GM18909 (cell line): ENCODE results near the gene C2orf92.

Experiments used
- ATAC-seq: cut with Tn5 transposase; IDR thresholded peaks from one replicate; pipeline ENCODE4 v1.9.1; 2021; ENCODE audit warnings: mild to moderate bottlenecking; ENCODE audit not compliant: unreplicated experiment, poor library complexity

Gene C2orf92

DNA sequence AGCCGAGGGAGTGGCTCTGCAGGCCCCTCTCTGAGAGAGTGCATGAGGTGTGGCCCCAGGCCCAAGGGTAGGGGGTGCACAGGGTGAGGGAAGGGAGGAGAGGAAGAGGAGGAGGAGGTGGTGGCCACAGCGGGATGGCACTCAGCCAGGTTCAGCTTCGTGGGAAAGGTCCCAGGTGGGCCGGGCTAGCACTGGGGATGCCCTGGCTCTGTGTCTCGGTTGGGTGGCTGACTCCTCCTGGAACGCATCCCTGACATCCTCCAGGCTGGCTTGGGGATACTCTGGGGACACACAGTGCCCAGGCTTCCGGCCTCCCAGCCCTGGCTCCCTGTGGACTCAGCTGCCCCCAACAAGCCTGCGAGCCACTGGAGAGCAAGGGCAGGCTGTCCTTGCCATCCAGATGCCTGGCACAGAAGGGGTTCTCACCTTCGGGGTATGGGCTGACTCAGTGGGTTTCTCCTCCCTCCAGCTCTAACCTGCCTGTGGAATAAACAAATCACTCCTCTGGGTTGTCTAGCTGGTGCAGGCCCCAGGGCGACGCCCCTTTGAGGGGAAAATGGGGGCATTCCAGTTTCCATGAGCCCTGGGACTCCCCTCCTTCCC, 43.3 kb downstream of the C2orf92 start:
- no peak for ATAC-seq

DNA sequence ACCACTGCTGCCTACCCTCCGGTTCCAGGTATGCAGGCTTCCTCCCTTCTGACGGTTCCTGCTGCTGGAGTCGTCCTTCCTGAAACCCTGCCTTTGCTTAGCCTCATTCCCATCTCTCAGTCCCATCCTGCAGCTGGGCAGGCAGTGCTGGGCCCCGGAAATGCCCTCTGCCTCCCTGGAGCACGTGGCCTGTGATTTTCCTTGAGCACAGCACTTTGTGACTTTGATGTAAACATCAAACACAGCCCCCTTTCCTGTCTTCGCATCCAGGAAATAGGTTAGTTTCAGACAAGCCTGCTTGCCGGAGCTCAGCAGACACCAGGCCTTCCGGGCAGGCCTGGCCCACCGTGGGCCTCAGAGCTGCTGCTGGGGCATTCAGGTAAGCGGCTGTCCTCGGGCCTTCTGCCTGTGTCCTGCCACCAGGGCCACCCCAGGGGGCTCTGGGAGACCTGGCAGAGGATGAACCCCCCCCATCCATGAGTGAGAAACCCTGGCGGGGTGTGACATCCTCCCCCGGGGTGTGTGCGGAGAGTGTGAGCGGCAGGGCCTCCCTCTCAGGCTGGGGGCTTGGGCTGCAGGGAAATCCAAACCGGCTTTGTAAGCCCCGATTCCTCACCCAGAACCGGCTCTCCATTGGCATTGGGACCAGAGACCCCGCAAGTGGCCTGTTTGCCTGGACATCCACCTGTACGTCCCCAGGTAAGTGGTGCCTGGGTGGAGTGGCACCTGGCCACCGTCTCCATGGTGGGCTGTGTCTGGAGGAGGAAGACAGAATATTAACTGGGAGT, 44.0 kb downstream of the C2orf92 start, which contains the start of gene ZAP70:
Gene ZAP70, plus strand, starts transcription at position 281 of the 788 bp plus-strand sequence. CDS start 10,461 bp downstream, outside the sequence.
- no peak for ATAC-seq

GRCh38 chr2:97714084-97714949, 44.8 kb downstream of the C2orf92 start:
- ATAC-seq, result no peak

GRCh38 chr2:97714950-97715652, 45.6 kb downstream of the C2orf92 start:
- ATAC-seq, result no peak

- ATAC-seq, result no peak
Measured at GRCh38 chr2:97715951-97716694, 46.6 kb downstream of the C2orf92 start.

DNA sequence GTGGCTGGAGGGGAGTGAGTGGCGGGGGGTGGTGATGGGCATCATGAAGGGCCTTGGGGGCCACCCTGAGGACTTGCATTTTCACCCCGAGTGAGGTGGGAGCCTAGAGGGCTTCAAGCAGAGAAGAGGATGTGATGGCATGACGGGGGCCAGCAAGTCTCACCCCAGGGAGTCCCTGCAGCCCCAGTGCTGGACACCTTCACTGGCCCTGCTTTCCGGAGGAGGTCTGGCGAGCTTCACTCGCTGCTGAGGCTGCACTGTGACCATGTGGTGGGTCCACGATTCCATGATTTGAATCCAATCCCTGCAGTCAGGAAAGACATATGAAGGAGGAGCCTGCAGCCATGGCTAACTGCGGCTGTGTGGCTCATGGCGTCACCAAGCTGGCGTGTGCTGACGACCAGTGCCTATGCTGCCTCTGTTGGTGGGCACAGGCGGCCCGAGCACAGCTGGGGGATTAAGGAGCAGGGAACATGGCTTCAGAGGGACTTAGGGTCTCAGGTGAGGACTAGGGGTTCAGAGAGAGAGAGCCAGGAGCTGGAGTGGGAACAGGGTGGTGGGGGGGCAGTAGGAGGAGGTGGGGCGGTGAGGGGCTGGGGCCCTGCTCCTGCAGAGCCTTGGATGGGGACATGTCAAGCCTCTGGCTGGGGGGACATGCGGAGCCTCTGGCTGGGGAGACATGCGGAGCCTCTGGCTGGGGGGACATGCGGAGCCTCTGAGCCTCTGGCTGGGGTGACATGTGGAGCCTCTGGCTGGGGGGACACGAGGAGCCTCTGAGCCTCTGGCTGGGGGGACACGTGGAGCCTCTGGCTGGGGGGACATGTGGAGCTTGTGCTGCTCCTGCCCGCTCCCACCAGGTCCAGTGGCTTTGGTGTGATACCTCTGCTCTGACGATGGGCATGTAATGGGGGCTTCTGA, 47.4 kb downstream of the C2orf92 start:
- ATAC-seq, result no peak

DNA sequence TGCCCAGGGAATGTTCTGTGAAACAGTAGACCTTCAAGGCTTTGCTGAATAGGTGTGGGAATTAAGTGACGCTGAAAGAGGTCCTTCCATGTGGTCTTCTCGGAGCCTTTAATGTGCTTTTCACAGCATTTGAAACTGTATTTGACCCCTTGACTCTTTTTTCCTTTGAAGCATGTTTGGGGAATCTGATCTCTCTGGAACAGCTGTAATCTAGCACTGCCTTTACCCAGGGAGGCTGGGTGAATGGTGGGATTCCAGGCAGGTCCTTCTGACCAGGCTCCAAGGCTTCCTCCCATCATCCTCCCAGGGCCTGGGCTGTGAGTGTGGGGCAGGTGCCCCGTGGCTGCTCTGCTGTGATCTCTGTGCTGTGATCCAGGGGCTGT, 48.1 kb downstream of the C2orf92 start:
- ATAC-seq, result no peak

- peak; percentile 75 for ATAC-seq
Measured at GRCh38 chr2:97718051-97718882, 48.8 kb downstream of the C2orf92 start.

DNA sequence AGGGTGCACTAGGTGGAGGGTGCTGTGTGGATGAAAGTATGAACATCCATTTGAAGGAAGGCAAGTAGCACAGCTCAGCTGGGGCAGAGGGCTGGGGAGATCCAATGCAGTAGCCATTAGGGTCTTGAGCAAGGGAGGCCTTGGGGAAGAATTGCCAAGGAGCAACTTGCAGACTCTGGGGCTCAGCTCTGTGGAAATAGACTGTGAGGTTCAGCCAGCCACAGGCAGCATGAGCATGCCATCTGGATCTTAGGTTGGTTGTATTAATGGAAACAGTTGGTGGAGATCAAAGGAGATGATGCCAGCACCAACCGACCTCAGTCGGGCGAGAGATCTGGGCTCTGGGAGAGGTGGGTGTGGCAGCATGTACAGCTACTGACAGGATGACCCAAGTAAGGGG, 49.4 kb downstream of the C2orf92 start:
- peak; percentile 20 for ATAC-seq

GRCh38 chr2:97719362-97720155, 50.0 kb downstream of the C2orf92 start:
- no peak for ATAC-seq

DNA sequence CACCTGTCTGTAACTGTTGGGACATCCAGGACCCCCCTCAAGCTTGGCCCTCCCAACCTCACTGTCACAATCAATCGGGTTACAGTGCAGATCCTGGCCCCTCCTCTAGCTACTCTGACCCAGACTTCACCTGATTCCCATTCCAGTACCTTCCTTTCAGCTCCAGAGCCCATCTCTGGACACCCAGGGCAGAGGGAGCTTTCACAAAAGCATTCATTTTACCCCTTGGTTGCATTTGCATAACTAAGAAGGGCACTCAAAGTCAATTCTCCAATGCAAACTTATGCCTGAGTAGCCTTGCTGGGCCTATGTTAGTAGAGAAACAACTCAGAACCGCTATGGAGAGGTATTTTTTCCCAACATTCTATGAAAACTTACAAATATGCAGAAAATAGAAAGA, 51.2 kb downstream of the C2orf92 start:
- ATAC-seq, result no peak

DNA sequence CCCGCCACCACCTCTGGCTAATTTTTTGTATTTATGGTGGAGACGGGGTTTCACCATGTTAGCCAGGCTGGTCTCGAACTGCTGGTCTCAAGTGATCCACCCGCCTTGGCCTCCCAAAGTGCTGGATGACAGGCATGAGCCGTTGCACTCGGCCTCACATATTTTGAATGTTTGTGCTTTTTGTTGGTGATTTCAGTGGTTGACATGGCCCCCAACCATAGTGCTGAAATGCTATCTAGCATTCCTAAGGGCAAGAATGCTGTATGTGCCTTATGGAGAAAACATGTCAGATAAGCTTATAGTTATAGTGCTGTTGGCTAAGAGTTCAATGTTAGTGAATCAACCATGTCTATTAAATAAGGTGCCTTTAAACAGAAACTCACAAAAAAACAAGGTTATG, 52.7 kb downstream of the C2orf92 start:
- ATAC-seq, result no peak

- ATAC-seq, result no peak
Measured at GRCh38 chr2:97723156-97724072, 53.9 kb downstream of the C2orf92 start.

DNA sequence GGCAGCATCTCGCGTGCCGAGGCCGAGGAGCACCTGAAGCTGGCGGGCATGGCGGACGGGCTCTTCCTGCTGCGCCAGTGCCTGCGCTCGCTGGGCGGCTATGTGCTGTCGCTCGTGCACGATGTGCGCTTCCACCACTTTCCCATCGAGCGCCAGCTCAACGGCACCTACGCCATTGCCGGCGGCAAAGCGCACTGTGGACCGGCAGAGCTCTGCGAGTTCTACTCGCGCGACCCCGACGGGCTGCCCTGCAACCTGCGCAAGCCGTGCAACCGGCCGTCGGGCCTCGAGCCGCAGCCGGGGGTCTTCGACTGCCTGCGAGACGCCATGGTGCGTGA, 54.5 kb downstream of the C2orf92 start:
- no peak for ATAC-seq

- no peak for ATAC-seq
Measured at GRCh38 chr2:97724501-97724900, 55.0 kb downstream of the C2orf92 start.
